ENCODE results near the gene GBF1. TPM values are rescaled to one million over a fixed set of nuclear protein-coding genes. Genes with fewer than 3 reads are reported as not detected.

The GBF1 gene
- total RNA-seq, 2 experiments from 2014 or later, result 42.2 to 44.0 TPM

GRCh38 chr10:102416695-102417094, 171.4 kb downstream of the GBF1 start:
- Mint-ChIP-seq H3K36me3 (peaks cover 2% of the 10 kb centered on the region), H3K9me3 (no peaks in the 10 kb centered on the region), H3K27ac (no peak overlapping the region), H3K4me3 (no peak overlapping the region), H3K27me3 (peaks cover 25% of the 10 kb centered on the region), H3K4me1 (ENCODE audit: low read depth) (peaks cover 34% of the 10 kb centered on the region)
- intact Hi-C loops (cut with micrococcal nuclease), result no loop called here
- ChIA-PET CTCF (interaction anchor here (1.2 to 1.4 kb wide), 2 partner anchors 17 to 186 kb away, joined by 3 to 4 read pairs; no protein-coding TSS in a partner anchor), POLR2A (no interaction called here)
- no peak for DNase-seq

- H3K4me1 Mint-ChIP-seq (ENCODE audit: low read depth), result peaks cover 35% of the 10 kb centered on the region
- H3K27ac Mint-ChIP-seq, result no peak within 1 kb of the TSS
- peak within 1 kb of the TSS; percentile 94 for H3K4me3 Mint-ChIP-seq
- intact Hi-C loops (cut with micrococcal nuclease), result no loop called here
- H3K9me3 Mint-ChIP-seq, result no peaks in the 10 kb centered on the region
- CTCF ChIA-PET, result no interaction called here
- H3K27me3 Mint-ChIP-seq, result peaks cover 25% of the 10 kb centered on the region
- no peak for DNase-seq
- peaks cover 9% of the 10 kb centered on the region for H3K36me3 Mint-ChIP-seq
- POLR2A ChIA-PET, result no interaction called here
These were observed 173.4 kb downstream of the GBF1 start, which contains the start of gene PSD for GRCh38 chr10:102418622-102419268. TSS of gene PSD (minus strand) at chr10:102418785. CDS start at chr10:102417038, 1,747 bp downstream.

GRCh38 chr10:102419269-102420180, 174.2 kb downstream of the GBF1 start:
- peak; percentile 79 for DNase-seq
- CTCF ChIA-PET, result interaction anchor here (0.6 to 6.0 kb wide), 10 partner anchors 10 to 360 kb away, joined by 3 to 125 read pairs (median 15); partner anchors contain the start of genes CUEDC2 and NFKB2
- POLR2A ChIA-PET, result interaction anchor here (1.0 to 5.6 kb wide), 6 partner anchors 10 to 226 kb away, joined by 3 to 84 read pairs (median 12); partner anchors contain the start of genes C10orf95, CUEDC2 and NFKB2
- peaks cover 9% of the 10 kb centered on the region for H3K36me3 Mint-ChIP-seq
- H3K4me1 Mint-ChIP-seq (ENCODE audit: low read depth), result peaks cover 35% of the 10 kb centered on the region
- no peaks in the 10 kb centered on the region for H3K9me3 Mint-ChIP-seq
- H3K27me3 Mint-ChIP-seq, result peaks cover 25% of the 10 kb centered on the region
- intact Hi-C loops (cut with micrococcal nuclease), result loop anchor here (1.0 to 5.0 kb wide), 3 partner anchors 10 to 267 kb away; partner anchors contain the start of gene NOLC1
- H3K4me3 Mint-ChIP-seq, result peak overlapping the region; percentile 94
- peak overlapping the region; percentile 28 for H3K27ac Mint-ChIP-seq

- peak overlapping the region; percentile 94 for H3K4me3 Mint-ChIP-seq
- intact Hi-C loops (cut with micrococcal nuclease), result loop anchor here (1.0 to 5.0 kb wide), 3 partner anchors 11 to 268 kb away; partner anchors contain the start of gene NOLC1
- H3K9me3 Mint-ChIP-seq, result no peaks in the 10 kb centered on the region
- peaks cover 9% of the 10 kb centered on the region for H3K36me3 Mint-ChIP-seq
- peak overlapping the region; percentile 92 for H3K27ac Mint-ChIP-seq
- peaks cover 35% of the 10 kb centered on the region for H3K4me1 Mint-ChIP-seq (ENCODE audit: low read depth)
- peak; percentile 33 for DNase-seq
- ChIA-PET CTCF (interaction anchor here (0.6 to 6.0 kb wide), 13 partner anchors 10 to 361 kb away, joined by 3 to 125 read pairs (median 14); partner anchors contain the start of genes CUEDC2 and NFKB2), POLR2A (interaction anchor here (1.0 to 5.6 kb wide), 8 partner anchors 10 to 226 kb away, joined by 3 to 84 read pairs (median 8); partner anchors contain the start of genes C10orf95, CUEDC2 and NFKB2)
- H3K27me3 Mint-ChIP-seq, result peaks cover 25% of the 10 kb centered on the region
These were observed 174.9 kb downstream of the GBF1 start for GRCh38 chr10:102420181-102420713.

GRCh38 chr10:102420714-102421506, 175.6 kb downstream of the GBF1 start, which contains the start of gene FBXL15:
TSS of gene FBXL15 (plus strand) at chr10:102420836. CDS start at chr10:102421130, 294 bp downstream.
- DNase-seq, result peak; percentile 98

GRCh38 chr10:102421507-102421756, 176.1 kb downstream of the GBF1 start:
- Mint-ChIP-seq H3K9me3 (no peaks in the 10 kb centered on the region), H3K4me3 (peak overlapping the region; percentile 94), H3K4me1 (ENCODE audit: low read depth) (peaks cover 39% of the 10 kb centered on the region), H3K27ac (peak overlapping the region; percentile 92), H3K27me3 (peaks cover 19% of the 10 kb centered on the region), H3K36me3 (peaks cover 9% of the 10 kb centered on the region)
- ChIA-PET POLR2A (interaction anchor here (1.3 to 5.6 kb wide), 7 partner anchors 10 to 40 kb away, joined by 5 to 84 read pairs (median 10); partner anchors contain the start of genes C10orf95, CUEDC2 and NFKB2), CTCF (interaction anchor here (0.7 to 6.0 kb wide), 19 partner anchors 10 to 197 kb away, joined by 3 to 125 read pairs (median 9); partner anchors contain the start of genes C10orf95, CUEDC2 and NFKB2)
- intact Hi-C loops (cut with micrococcal nuclease), result loop anchor here (1.0 to 5.0 kb wide), 7 partner anchors 11 to 269 kb away; partner anchors contain the start of genes ACTR1A, CUEDC2, GBF1 and NOLC1
- no peak for DNase-seq

More at GRCh38 chr10:102420714-102421506, 175.6 kb downstream of the GBF1 start, which contains the start of gene FBXL15:
- peaks cover 35% of the 10 kb centered on the region for H3K4me1 Mint-ChIP-seq (ENCODE audit: low read depth)
- H3K27ac Mint-ChIP-seq, result peak within 1 kb of the TSS; percentile 92
- intact Hi-C loops (cut with micrococcal nuclease), result loop anchor here (1.0 to 5.0 kb wide), 8 partner anchors 11 to 269 kb away; partner anchors contain the start of genes ACTR1A, CUEDC2, GBF1 and NOLC1
- peak within 1 kb of the TSS; percentile 94 for H3K4me3 Mint-ChIP-seq
- ChIA-PET POLR2A (interaction anchor here (0.5 to 5.6 kb wide), 11 partner anchors 9 to 225 kb away, joined by 3 to 84 read pairs (median 5); partner anchors contain the start of genes C10orf95, CUEDC2 and NFKB2), CTCF (interaction anchor here (0.8 to 6.0 kb wide), 18 partner anchors 11 to 197 kb away, joined by 3 to 125 read pairs (median 10); partner anchors contain the start of genes C10orf95, CUEDC2 and NFKB2)
- H3K36me3 Mint-ChIP-seq, result peaks cover 9% of the 10 kb centered on the region
- no peaks in the 10 kb centered on the region for H3K9me3 Mint-ChIP-seq
- peaks cover 22% of the 10 kb centered on the region for H3K27me3 Mint-ChIP-seq

- Mint-ChIP-seq H3K4me1 (ENCODE audit: low read depth) (peaks cover 44% of the 10 kb centered on the region), H3K9me3 (no peaks in the 10 kb centered on the region), H3K27me3 (peaks cover 18% of the 10 kb centered on the region), H3K4me3 (peak overlapping the region; percentile 94), H3K36me3 (peaks cover 9% of the 10 kb centered on the region), H3K27ac (peak overlapping the region; percentile 74)
- intact Hi-C loops (cut with micrococcal nuclease), result loop anchor here (1.0 to 5.0 kb wide), 7 partner anchors 10 to 270 kb away; partner anchors contain the start of genes ACTR1A, CUEDC2, GBF1 and NOLC1
- peak; percentile 54 for DNase-seq
- ChIA-PET POLR2A (interaction anchor here (1.5 to 5.6 kb wide), 6 partner anchors 10 to 28 kb away, joined by 5 to 84 read pairs (median 12); partner anchors contain the start of genes C10orf95, CUEDC2 and NFKB2), CTCF (interaction anchor here (0.6 to 6.0 kb wide), 23 partner anchors 10 to 252 kb away, joined by 3 to 125 read pairs (median 7); partner anchors contain the start of genes C10orf95, CUEDC2 and NFKB2)
These were observed 176.6 kb downstream of the GBF1 start for GRCh38 chr10:102421757-102422512.

- CTCF ChIA-PET, result interaction anchor here (0.6 to 6.0 kb wide), 26 partner anchors 9 to 253 kb away, joined by 3 to 125 read pairs (median 6); partner anchors contain the start of genes C10orf95, CUEDC2, ELOVL3 and NFKB2
- POLR2A ChIA-PET, result interaction anchor here (2.3 to 5.6 kb wide), 3 partner anchors 11 to 25 kb away, joined by 7 to 84 read pairs (median 56); partner anchors contain the start of genes CUEDC2 and NFKB2
- Mint-ChIP-seq H3K36me3 (peaks cover 9% of the 10 kb centered on the region), H3K27me3 (peaks cover 12% of the 10 kb centered on the region), H3K4me3 (peak overlapping the region; percentile 94), H3K9me3 (no peaks in the 10 kb centered on the region), H3K27ac (peak overlapping the region; percentile 74), H3K4me1 (ENCODE audit: low read depth) (peaks cover 51% of the 10 kb centered on the region)
- intact Hi-C loops (cut with micrococcal nuclease), result loop anchor here (5.0 kb wide), 2 partner anchors 55 to 270 kb away; partner anchors contain the start of gene NOLC1
- peak; percentile 78 for DNase-seq
These were observed 177.3 kb downstream of the GBF1 start for GRCh38 chr10:102422545-102423129.

GRCh38 chr10:102423372-102423968, 178.1 kb downstream of the GBF1 start:
- peak overlapping the region; percentile 8 for H3K27ac Mint-ChIP-seq
- H3K9me3 Mint-ChIP-seq, result no peaks in the 10 kb centered on the region
- intact Hi-C loops (cut with micrococcal nuclease), result loop anchor here (5.0 kb wide), 2 partner anchors 54 to 271 kb away; partner anchors contain the start of gene NOLC1
- no peak overlapping the region for H3K4me3 Mint-ChIP-seq
- POLR2A ChIA-PET, result interaction anchor here (0.5 to 5.6 kb wide), 3 partner anchors 11 to 202 kb away, joined by 3 to 84 read pairs (median 56); partner anchors contain the start of genes CUEDC2 and NFKB2
- no peak for DNase-seq
- peaks cover 9% of the 10 kb centered on the region for H3K36me3 Mint-ChIP-seq
- CTCF ChIA-PET, result interaction anchor here (0.6 to 6.0 kb wide), 14 partner anchors 8 to 252 kb away, joined by 3 to 125 read pairs (median 8); partner anchors contain the start of genes CUEDC2, ELOVL3 and NFKB2
- H3K27me3 Mint-ChIP-seq, result peaks cover 4% of the 10 kb centered on the region
- H3K4me1 Mint-ChIP-seq (ENCODE audit: low read depth), result peaks cover 48% of the 10 kb centered on the region

Measured in activated CD4-positive, alpha-beta memory T cell treated with anti-CD3 and anti-CD28 coated beads for 36 hours (primary cell).